Lower leg skin (tissue), 3 donors: ENCODE measurements around the gene OARD1.

ENCODE experiments used
- CTCF ChIP-seq, 3 donors: fragments of 450-650 bp; IDR thresholded peaks; one replicate each; pipeline ENCODE4 v1.5.1; 2016; ENCODE audit warnings: antibody characterized with exemption in 3 of 3, mild to moderate bottlenecking in 3 of 3, moderate library complexity in 2 of 3
- POLR2A ChIP-seq, 2 donors: fragments of 450-650 bp; IDR thresholded peaks; one replicate each; pipeline ENCODE4 v1.6.1; 2016 to 2017; ENCODE audit warnings: antibody characterized with exemption in 2 of 2, mild to moderate bottlenecking in 1 of 2, moderate library complexity in 1 of 2

GRCh38 chr6:41047745-41048732 is 24.1 kb downstream of the OARD1 start:
- TF ChIP-seq POLR2A (IDR thresholded peaks at IDR 0.05) (no peak), CTCF (IDR thresholded peaks at IDR 0.05) (no peak)
